Stimulated activated effector memory CD8-positive, alpha-beta T cell treated with anti-CD3 and anti-CD28 coated beads, Interleukin-12 subunit alpha, Interleukin-12 subunit beta, amount 100 ng/mL, for 72 hours (primary cell): Measurements from ENCODE around the gene CDK2AP2.
A peak's percentile ranks its signal among the peaks of the same experiment; 100 is the strongest.
"Not testable (repeated sequence)": the region's sequence is repeated elsewhere in the genome, so short reads cannot be mapped to it uniquely, and the experiment has no call there.

ENCODE experiments used
- ATAC-seq: fragments of 150-1000 bp; cut with Tn5 transposase; 2 replicates; pipeline ENCODE4 v1.10.0; 2021
- DNase-seq, 2 donors: peaks; one replicate each; pipeline ENCODE4 v3.0.0; 2021 to 2022; ENCODE audit warnings: low spot score in 2 of 2
- H3K27ac Mint-ChIP-seq: one replicate; pipeline ENCODE4 v1.8.0; 2022; ENCODE audit warnings: mild to moderate bottlenecking, mixed read lengths
- H3K36me3 Mint-ChIP-seq: one replicate; pipeline ENCODE4 v1.8.0; 2022; ENCODE audit warnings: mild to moderate bottlenecking, mixed read lengths
- H3K4me1 Mint-ChIP-seq: one replicate; pipeline ENCODE4 v1.8.0; 2022; ENCODE audit warnings: mixed read lengths
- H3K4me3 Mint-ChIP-seq: one replicate; pipeline ENCODE4 v1.8.0; 2022; ENCODE audit warnings: mild to moderate bottlenecking, mixed read lengths
- H3K9me3 Mint-ChIP-seq: one replicate; pipeline ENCODE4 v1.8.0; 2022; ENCODE audit warnings: mixed read lengths

Gene CDK2AP2

GRCh38 chr11:67490727-67491065, 17.3 kb downstream of the CDK2AP2 start:
- Mint-ChIP-seq H3K4me3 (no peak overlapping the region), H3K36me3 (peaks cover 99% of the 10 kb centered on the region)

GRCh38 chr11:67489885-67490726, 17.9 kb downstream of the CDK2AP2 start:
- peaks cover 2% of the 10 kb centered on the region for H3K9me3 Mint-ChIP-seq
- H3K4me3 Mint-ChIP-seq, result peak overlapping the region; percentile 32
- H3K4me1 Mint-ChIP-seq, result peaks cover 57% of the 10 kb centered on the region
- H3K27ac Mint-ChIP-seq, result peak overlapping the region; percentile 97
- DNase-seq (no peak), ATAC-seq (no peak)
- H3K36me3 Mint-ChIP-seq, result peaks cover 97% of the 10 kb centered on the region

More at GRCh38 chr11:67490727-67491065, 17.3 kb downstream of the CDK2AP2 start:
- peaks cover 56% of the 10 kb centered on the region for H3K4me1 Mint-ChIP-seq
- peak overlapping the region; percentile 97 for H3K27ac Mint-ChIP-seq
- ATAC-seq (no peak), DNase-seq (no peak)
- H3K9me3 Mint-ChIP-seq, result peaks cover 2% of the 10 kb centered on the region

GRCh38 chr11:67489203-67489884, 18.6 kb downstream of the CDK2AP2 start:
- peak overlapping the region; percentile 97 for H3K27ac Mint-ChIP-seq
- H3K9me3 Mint-ChIP-seq, result peaks cover 2% of the 10 kb centered on the region
- no peak for ATAC-seq
- no peak for DNase-seq
- peaks cover 64% of the 10 kb centered on the region for H3K4me1 Mint-ChIP-seq
- H3K4me3 Mint-ChIP-seq, result peak overlapping the region; percentile 98
- peaks cover 97% of the 10 kb centered on the region for H3K36me3 Mint-ChIP-seq

- peaks cover 86% of the 10 kb centered on the region for H3K4me1 Mint-ChIP-seq
- peak; percentile 3 for ATAC-seq
- H3K9me3 Mint-ChIP-seq, result peaks cover 2% of the 10 kb centered on the region
- DNase-seq, result peak; percentile 57 to 89
- H3K4me3 Mint-ChIP-seq, result peak overlapping the region; percentile 98
- H3K36me3 Mint-ChIP-seq, result peaks cover 88% of the 10 kb centered on the region
- H3K27ac Mint-ChIP-seq, result peak overlapping the region; percentile 97
These were observed 21.3 kb downstream of the CDK2AP2 start for GRCh38 chr11:67486481-67487195.

- Mint-ChIP-seq H3K4me1 (peaks cover 83% of the 10 kb centered on the region), H3K27ac (peak overlapping the region; percentile 97), H3K4me3 (peak overlapping the region; percentile 98), H3K36me3 (peaks cover 81% of the 10 kb centered on the region)
- DNase-seq (peak in 1 of 2 donors; percentile 86), ATAC-seq (peak; percentile 2)
- H3K9me3 Mint-ChIP-seq, result not testable (repeated sequence)
These were observed 22.0 kb downstream of the CDK2AP2 start for GRCh38 chr11:67485873-67486361.

- Mint-ChIP-seq H3K4me3 (peak overlapping the region; percentile 98), H3K36me3 (peaks cover 70% of the 10 kb centered on the region)
These were observed 23.1 kb downstream of the CDK2AP2 start for GRCh38 chr11:67484847-67485311.

GRCh38 chr11:67483831-67484665, 23.9 kb downstream of the CDK2AP2 start:
- Mint-ChIP-seq H3K4me3 (peak overlapping the region; percentile 98), H3K36me3 (peaks cover 62% of the 10 kb centered on the region)

More at GRCh38 chr11:67484847-67485311, 23.1 kb downstream of the CDK2AP2 start:
- Mint-ChIP-seq H3K4me1 (peaks cover 74% of the 10 kb centered on the region), H3K9me3 (peaks cover 2% of the 10 kb centered on the region), H3K27ac (peak overlapping the region; percentile 97)
- ATAC-seq (peak; percentile 25), DNase-seq (peak; percentile 44 to 85)

GRCh38 chr11:67482827-67483798, 24.8 kb downstream of the CDK2AP2 start, which contains the start of gene AIP:
Gene AIP (plus strand): TSS chr11:67483026. CDS start chr11:67483159, 133 bp downstream.
- ATAC-seq (peak; percentile 80), DNase-seq (peak; percentile 96 to 99)
- Mint-ChIP-seq H3K4me1 (peaks cover 57% of the 10 kb centered on the region), H3K36me3 (peaks cover 53% of the 10 kb centered on the region), H3K4me3 (peak within 1 kb of the TSS; percentile 98), H3K27ac (peak within 1 kb of the TSS; percentile 97), H3K9me3 (peaks cover 2% of the 10 kb centered on the region)

More at GRCh38 chr11:67483831-67484665, 23.9 kb downstream of the CDK2AP2 start:
- Mint-ChIP-seq H3K4me1 (peaks cover 67% of the 10 kb centered on the region), H3K9me3 (peaks cover 2% of the 10 kb centered on the region), H3K27ac (peak overlapping the region; percentile 97)
- DNase-seq (peak in 1 of 2 donors; percentile 78), ATAC-seq (peak; percentile 40)

- Mint-ChIP-seq H3K4me1 (peaks cover 50% of the 10 kb centered on the region), H3K4me3 (peak overlapping the region; percentile 98), H3K9me3 (no peaks in the 10 kb centered on the region), H3K36me3 (peaks cover 45% of the 10 kb centered on the region), H3K27ac (peak overlapping the region; percentile 97)
- no peak for ATAC-seq
- DNase-seq, result no peak
These were observed 25.6 kb downstream of the CDK2AP2 start for GRCh38 chr11:67482275-67482826.

- H3K9me3 Mint-ChIP-seq, ATAC-seq, DNase-seq, H3K27ac Mint-ChIP-seq, H3K4me1 Mint-ChIP-seq, H3K4me3 Mint-ChIP-seq, H3K36me3 Mint-ChIP-seq: not testable (repeated sequence)
These were observed 30.5 kb downstream of the CDK2AP2 start for GRCh38 chr11:67477344-67478050.

GRCh38 chr11:67476692-67477091, 31.3 kb downstream of the CDK2AP2 start:
- not testable (repeated sequence) for H3K9me3 Mint-ChIP-seq, H3K27ac Mint-ChIP-seq, ATAC-seq, H3K4me3 Mint-ChIP-seq, H3K4me1 Mint-ChIP-seq, DNase-seq, H3K36me3 Mint-ChIP-seq

GRCh38 chr11:67472882-67473281, 35.1 kb downstream of the CDK2AP2 start:
- ATAC-seq (no peak), DNase-seq (no peak)
- Mint-ChIP-seq H3K4me3 (no peak overlapping the region), H3K9me3 (no peaks in the 10 kb centered on the region), H3K27ac (no peak overlapping the region), H3K36me3 (peaks cover 5% of the 10 kb centered on the region), H3K4me1 (peaks cover 12% of the 10 kb centered on the region)
